Right lobe of liver (tissue), 6 donors: ENCODE measurements around the gene DNAH10. TPM values are rescaled to one million over a fixed set of nuclear protein-coding genes. Genes with fewer than 3 reads are reported as not detected.

Experiments used
- ATAC-seq, 4 donors: fragments of 200-7000 bp; cut with Tn5 transposase; one replicate each; pipeline ENCODE4 v1.9.1; 2020; ENCODE audit warnings: mild to moderate bottlenecking in 4 of 4, moderate library complexity in 4 of 4
- DNase-seq, 3 donors: peaks; one replicate each; pipeline ENCODE4 v3.0.0-alpha.2; 2020
- H3K27ac ChIP-seq, 3 donors: fragments of 200-600 bp; one replicate each; pipeline ENCODE4 v1.8.0; 2022
- H3K27me3 ChIP-seq, 2 donors: fragments of 200-600 bp; one replicate each; pipeline ENCODE4 v1.8.0; 2022
- H3K36me3 ChIP-seq, 4 donors: fragments of 200-600 bp; sonication (generic) in 1 of 4; one replicate each; pipeline versions ENCODE4 v1.5.1 to v1.8.0; 2017 to 2022; ENCODE audit warnings: control low read depth in 1 of 4
- H3K4me1 ChIP-seq, 4 donors: fragments of 200-600 bp; sonication (generic) in 1 of 4; one replicate each; pipeline versions ENCODE4 v1.5.1 to v1.8.0; 2017 to 2022; ENCODE audit warnings: control low read depth in 1 of 4
- H3K4me3 ChIP-seq, 3 donors: fragments of 200-600 bp; one replicate each; pipeline ENCODE4 v1.8.0; 2022
- H3K9me3 ChIP-seq, 4 donors: fragments of 200-600 bp; sonication (generic) in 1 of 4; one replicate each; pipeline versions ENCODE4 v1.5.1 to v1.8.0; 2017 to 2022; ENCODE audit warnings: control low read depth in 1 of 4
- POLR2A ChIP-seq: fragments of 450-650 bp; IDR thresholded peaks from one replicate; pipeline ENCODE4 v1.6.1; 2017; ENCODE audit warnings: antibody characterized with exemption, mild to moderate bottlenecking
- WGBS: methylation state at CpG from one replicate; pipeline ENCODE4 v1.1.6; 2018; ENCODE audit warnings: low coverage, low lambda C conversion rate; ENCODE audit not compliant: insufficient coverage; ENCODE audit errors: missing lambda C conversion rate; 5-methylcytosine and 5-hydroxymethylcytosine counted together
- intact Hi-C, 2 donors: fragments of 100-400 bp; cut with DNase I; formaldehyde crosslinking; loops; one replicate each; pipeline versions ENCODE4 v1.11.2 to v1.14.1; 2022
- total RNA-seq, 6 experiments: library from RNA; depleted of rRNA in 2 of 6; stranded (reverse); fragments of >200 nt in 2 of 6; fragmentation: NEBNext Ultra II Directional in 3 of 6; extraction: Animal tissue kit (Norgen Biotek cat#: 25700) in 3 of 6; gene quantifications; one replicate each; pipeline versions ENCODE4 v1.1.0 to v1.2.4, GENCODE V29; 2016 to 2023
- TF ChIP-seq, protein P1 (sequence below), 4 donors: fragments of 200-600 bp in 3 of 4; fragments of 450-650 bp in 1 of 4; IDR thresholded peaks; one replicate each; pipeline versions ENCODE4 v1.5.1 to v1.8.0; 2016 to 2022; ENCODE audit warnings: antibody characterized with exemption in 4 of 4, mild to moderate bottlenecking in 2 of 4
- donor health status: DM: no; HTN: yes; CAD: no.
- donor health status: DM: no; HTN: no; CAD: no.
- donor health status: DM: no; HTN: no; CAD: no.
- donor health status: DM: no; HTN: yes; CAD: no.
- donor health status: DM: no; HTN: yes; CAD: no.

DNAH10 gene
- total RNA-seq, 6 experiments from 2014 or later = under 0.01 to 0.40 (median 0.16) TPM; not detected in 1

DNA sequence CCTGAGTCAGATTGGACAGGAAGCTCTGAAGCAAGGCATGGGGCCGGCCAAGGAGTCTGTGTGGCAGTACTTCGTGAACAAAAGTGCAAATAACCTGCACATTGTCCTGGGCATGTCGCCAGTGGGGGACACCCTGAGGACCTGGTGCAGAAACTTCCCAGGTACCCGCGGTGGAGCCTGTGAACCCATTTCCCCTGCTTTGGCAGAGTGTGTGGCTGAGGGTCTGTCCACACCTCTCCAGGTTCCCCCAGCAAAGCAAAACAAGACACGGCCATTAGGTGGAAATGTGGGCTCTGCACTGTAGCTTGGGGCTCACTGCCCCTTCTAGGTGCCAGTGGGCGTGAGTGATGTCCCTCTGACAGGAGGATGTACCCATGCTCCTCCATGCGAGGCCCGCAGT is 131.2 kb downstream of the DNAH10 start:
- no peak overlapping the region for H3K4me3 ChIP-seq
- intact Hi-C loops = no loop called here
- H3K27me3 ChIP-seq = no peaks in the 10 kb centered on the region
- no peak for ATAC-seq
- H3K9me3 ChIP-seq = no peaks in the 10 kb centered on the region
- H3K36me3 ChIP-seq = no peaks in the 10 kb centered on the region
- H3K4me1 ChIP-seq = no peaks in the 10 kb centered on the region
- 59% methylated on average over 3 of the region's 9 CpGs for WGBS
- no peak overlapping the region for H3K27ac ChIP-seq
- no peak for TF ChIP-seq POLR2A
- TF ChIP-seq, protein P1, sequence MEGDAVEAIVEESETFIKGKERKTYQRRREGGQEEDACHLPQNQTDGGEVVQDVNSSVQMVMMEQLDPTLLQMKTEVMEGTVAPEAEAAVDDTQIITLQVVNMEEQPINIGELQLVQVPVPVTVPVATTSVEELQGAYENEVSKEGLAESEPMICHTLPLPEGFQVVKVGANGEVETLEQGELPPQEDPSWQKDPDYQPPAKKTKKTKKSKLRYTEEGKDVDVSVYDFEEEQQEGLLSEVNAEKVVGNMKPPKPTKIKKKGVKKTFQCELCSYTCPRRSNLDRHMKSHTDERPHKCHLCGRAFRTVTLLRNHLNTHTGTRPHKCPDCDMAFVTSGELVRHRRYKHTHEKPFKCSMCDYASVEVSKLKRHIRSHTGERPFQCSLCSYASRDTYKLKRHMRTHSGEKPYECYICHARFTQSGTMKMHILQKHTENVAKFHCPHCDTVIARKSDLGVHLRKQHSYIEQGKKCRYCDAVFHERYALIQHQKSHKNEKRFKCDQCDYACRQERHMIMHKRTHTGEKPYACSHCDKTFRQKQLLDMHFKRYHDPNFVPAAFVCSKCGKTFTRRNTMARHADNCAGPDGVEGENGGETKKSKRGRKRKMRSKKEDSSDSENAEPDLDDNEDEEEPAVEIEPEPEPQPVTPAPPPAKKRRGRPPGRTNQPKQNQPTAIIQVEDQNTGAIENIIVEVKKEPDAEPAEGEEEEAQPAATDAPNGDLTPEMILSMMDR (IDR thresholded peaks at IDR 0.05) = no peak
- no peak for DNase-seq

DNA sequence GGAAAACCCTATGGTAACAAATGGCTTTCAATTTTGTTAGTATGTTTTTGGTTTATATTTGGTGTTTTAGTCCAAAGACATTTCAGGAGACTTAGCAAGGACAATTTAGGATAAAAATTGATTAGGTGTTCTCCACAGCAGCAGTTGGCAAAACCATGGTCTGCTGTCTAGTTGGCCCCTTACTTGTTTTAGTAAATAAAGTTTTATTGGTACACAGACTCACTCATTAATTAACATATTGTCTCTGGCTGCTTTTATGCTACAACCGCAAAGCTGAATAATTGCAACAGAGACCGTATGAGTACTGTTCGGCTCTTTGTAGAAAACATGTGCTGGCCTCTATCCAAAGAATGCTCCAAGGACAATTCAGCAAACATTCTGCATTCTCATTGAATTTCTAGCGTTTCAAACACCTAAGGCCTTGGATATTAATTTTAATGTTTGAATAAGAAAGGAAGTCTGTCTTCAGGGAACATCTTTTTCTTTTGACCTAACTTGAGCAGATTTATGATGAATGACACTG is 132.8 kb downstream of the DNAH10 start:
- Histone ChIP-seq H3K36me3 (no peaks in the 10 kb centered on the region), H3K27me3 (no peaks in the 10 kb centered on the region), H3K27ac (no peak overlapping the region), H3K4me1 (no peaks in the 10 kb centered on the region), H3K9me3 (no peaks in the 10 kb centered on the region), H3K4me3 (no peak overlapping the region)
- intact Hi-C loops = no loop called here
- ATAC-seq (no peak), DNase-seq (no peak)
- 74% methylated on average over 4 of the region's 4 CpGs for WGBS
- TF ChIP-seq, protein P1 (IDR thresholded peaks at IDR 0.05) = no peak
- TF ChIP-seq POLR2A = no peak

DNA sequence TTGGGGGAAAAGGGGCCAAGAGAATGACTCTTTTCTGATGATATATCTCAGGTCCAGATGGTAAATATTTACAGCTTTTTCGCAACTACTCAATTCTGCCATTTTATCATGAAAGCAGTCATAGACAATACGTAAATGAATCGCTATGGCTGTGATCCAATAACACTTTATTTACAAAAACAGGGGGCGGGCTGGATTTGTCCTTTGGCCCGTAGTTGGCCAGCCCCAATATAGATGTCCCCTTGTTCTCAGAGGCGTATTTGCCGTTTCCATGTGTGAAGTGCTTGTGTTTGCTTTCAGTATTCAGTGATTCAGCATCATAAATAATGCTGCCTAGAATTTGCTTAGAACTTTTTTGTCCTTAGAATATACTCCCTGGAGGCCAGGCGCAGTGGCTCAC is 133.3 kb downstream of the DNAH10 start:
- WGBS = 78% methylated on average over 8 of the region's 8 CpGs
- Histone ChIP-seq H3K4me1 (no peaks in the 10 kb centered on the region), H3K27ac (no peak overlapping the region), H3K27me3 (no peaks in the 10 kb centered on the region), H3K4me3 (no peak overlapping the region), H3K9me3 (no peaks in the 10 kb centered on the region), H3K36me3 (no peaks in the 10 kb centered on the region)
- ATAC-seq (no peak), DNase-seq (no peak)
- no peak for TF ChIP-seq POLR2A
- TF ChIP-seq, protein P1 (IDR thresholded peaks at IDR 0.05) = no peak
- intact Hi-C loops = no loop called here

DNA sequence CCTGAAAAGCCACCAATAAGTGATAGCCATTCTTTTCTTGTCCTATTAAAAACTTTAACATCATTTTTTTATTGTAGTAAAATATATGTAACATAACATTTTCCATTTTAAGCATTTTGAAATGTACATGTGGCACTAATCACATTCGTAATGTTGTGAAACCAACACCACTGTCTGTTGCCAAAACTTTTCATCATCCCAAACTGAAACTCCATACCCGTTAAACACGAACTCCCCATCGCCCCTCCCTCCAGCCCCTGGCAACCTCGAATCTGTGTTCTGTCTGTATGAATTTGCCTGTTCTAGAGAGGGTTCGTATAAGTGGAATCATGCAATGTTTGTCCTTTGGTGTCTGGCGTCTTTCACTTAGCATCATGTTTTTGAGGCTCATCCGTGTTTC is 134.7 kb downstream of the DNAH10 start:
- Histone ChIP-seq H3K36me3 (no peaks in the 10 kb centered on the region), H3K4me1 (no peaks in the 10 kb centered on the region), H3K9me3 (no peaks in the 10 kb centered on the region), H3K27ac (no peak overlapping the region), H3K4me3 (no peak overlapping the region), H3K27me3 (no peaks in the 10 kb centered on the region)
- WGBS = 45% methylated on average over 8 of the region's 8 CpGs
- ATAC-seq (no peak), DNase-seq (no peak)
- TF ChIP-seq, protein P1 (IDR thresholded peaks at IDR 0.05) = no peak
- no peak for TF ChIP-seq POLR2A
- intact Hi-C loops = no loop called here

DNA sequence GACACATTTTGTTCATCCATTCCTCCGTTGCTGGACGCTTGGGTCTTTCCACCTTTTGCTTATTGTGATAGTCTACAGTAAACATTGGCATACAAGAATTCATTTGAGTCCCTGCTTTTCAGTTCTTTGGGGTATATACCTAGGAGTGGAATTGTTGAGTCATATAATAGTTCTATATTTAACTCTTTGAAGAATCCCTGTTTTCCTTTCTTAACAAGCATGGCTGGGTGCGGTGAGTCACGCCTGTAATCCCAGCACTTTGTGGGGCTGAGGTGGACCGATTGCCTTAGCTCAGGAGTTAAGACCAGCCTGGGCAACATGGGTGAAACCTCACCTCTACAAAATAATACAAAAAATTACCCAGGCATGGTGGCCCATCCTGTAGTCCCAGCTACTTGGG is 135.1 kb downstream of the DNAH10 start:
- intact Hi-C loops = no loop called here
- H3K27ac ChIP-seq = no peak overlapping the region
- H3K9me3 ChIP-seq = no peaks in the 10 kb centered on the region
- ATAC-seq (no peak), DNase-seq (no peak)
- H3K36me3 ChIP-seq = no peaks in the 10 kb centered on the region
- no peaks in the 10 kb centered on the region for H3K27me3 ChIP-seq
- 63% methylated on average over 4 of the region's 5 CpGs for WGBS
- TF ChIP-seq, protein P1 (IDR thresholded peaks at IDR 0.05) = no peak
- no peaks in the 10 kb centered on the region for H3K4me1 ChIP-seq
- H3K4me3 ChIP-seq = no peak overlapping the region
